Upper lobe of right lung (tissue), 1 donor: ENCODE results near the gene WWC1. TPM values are rescaled to one million over a fixed set of nuclear protein-coding genes. Genes with fewer than 3 reads are reported as not detected.

Experiments used
- ATAC-seq: fragments of 200-7000 bp; cut with Tn5 transposase; one replicate; pipeline ENCODE4 v1.9.1; 2020; ENCODE audit warnings: mild to moderate bottlenecking, moderate library complexity
- DNase-seq: peaks from one replicate; pipeline ENCODE4 v3.0.0-alpha.2; 2020
- H3K27ac ChIP-seq: fragments of 200-600 bp; one replicate; pipeline ENCODE4 v1.8.0; 2022
- H3K27me3 ChIP-seq: fragments of 200-600 bp; one replicate; pipeline ENCODE4 v1.8.0; 2022; ENCODE audit warnings: mild to moderate bottlenecking
- H3K36me3 ChIP-seq: fragments of 200-600 bp; one replicate; pipeline ENCODE4 v1.8.0; 2022
- H3K4me1 ChIP-seq: fragments of 200-600 bp; one replicate; pipeline ENCODE4 v1.8.0; 2022
- H3K4me3 ChIP-seq: fragments of 200-600 bp; one replicate; pipeline ENCODE4 v1.8.0; 2022; ENCODE audit warnings: mild to moderate bottlenecking
- H3K9me3 ChIP-seq: fragments of 200-600 bp; one replicate; pipeline ENCODE4 v1.8.0; 2022
- intact Hi-C: fragments of 100-400 bp; cut with DNase I; formaldehyde crosslinking; loops from one replicate; pipeline ENCODE4 v1.11.0; 2022
- total RNA-seq: library from RNA; stranded (reverse); fragmentation: NEBNext Ultra II Directional; extraction: Animal tissue kit (Norgen Biotek cat#: 25700); gene quantifications from one replicate; pipeline ENCODE4 v1.2.1, GENCODE V29; 2021
- TF ChIP-seq, protein P1 (sequence below): fragments of 200-600 bp; IDR thresholded peaks from one replicate; pipeline ENCODE4 v1.8.0; 2022; ENCODE audit warnings: antibody characterized with exemption
- donor health status: DM: no; HTN: yes; CAD: no; lungs with severe emphysema.

Gene WWC1
- total RNA-seq, 1 donor from 2014 or later = 94.2 TPM

DNA sequence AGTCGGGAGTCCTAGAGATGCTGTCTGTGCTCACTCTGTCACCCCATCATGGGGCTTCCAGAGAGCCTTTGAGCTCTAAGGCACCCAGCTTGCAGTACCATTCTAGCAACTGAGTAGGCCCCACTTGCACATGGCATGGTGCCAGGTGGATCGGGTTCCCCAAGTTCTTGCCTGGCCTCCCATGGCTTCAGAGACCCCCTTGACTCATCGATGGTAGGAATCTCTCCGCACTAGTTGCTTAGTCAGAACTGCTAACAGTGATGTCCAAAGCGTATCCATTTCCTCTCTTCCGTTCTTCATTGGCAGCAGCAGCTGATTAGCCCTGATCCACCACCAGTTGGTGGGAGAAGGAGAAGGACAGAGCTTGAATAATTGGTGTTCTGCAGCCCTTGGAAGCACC is 124.5 kb downstream of the WWC1 start:
- ATAC-seq (no peak), DNase-seq (no peak)
- Histone ChIP-seq H3K4me1 (no peaks in the 10 kb centered on the region), H3K9me3 (no peaks in the 10 kb centered on the region), H3K27me3 (no peaks in the 10 kb centered on the region), H3K27ac (no peak overlapping the region), H3K36me3 (no peaks in the 10 kb centered on the region), H3K4me3 (no peak overlapping the region)
- intact Hi-C loops = no loop called here
- TF ChIP-seq, protein P1, sequence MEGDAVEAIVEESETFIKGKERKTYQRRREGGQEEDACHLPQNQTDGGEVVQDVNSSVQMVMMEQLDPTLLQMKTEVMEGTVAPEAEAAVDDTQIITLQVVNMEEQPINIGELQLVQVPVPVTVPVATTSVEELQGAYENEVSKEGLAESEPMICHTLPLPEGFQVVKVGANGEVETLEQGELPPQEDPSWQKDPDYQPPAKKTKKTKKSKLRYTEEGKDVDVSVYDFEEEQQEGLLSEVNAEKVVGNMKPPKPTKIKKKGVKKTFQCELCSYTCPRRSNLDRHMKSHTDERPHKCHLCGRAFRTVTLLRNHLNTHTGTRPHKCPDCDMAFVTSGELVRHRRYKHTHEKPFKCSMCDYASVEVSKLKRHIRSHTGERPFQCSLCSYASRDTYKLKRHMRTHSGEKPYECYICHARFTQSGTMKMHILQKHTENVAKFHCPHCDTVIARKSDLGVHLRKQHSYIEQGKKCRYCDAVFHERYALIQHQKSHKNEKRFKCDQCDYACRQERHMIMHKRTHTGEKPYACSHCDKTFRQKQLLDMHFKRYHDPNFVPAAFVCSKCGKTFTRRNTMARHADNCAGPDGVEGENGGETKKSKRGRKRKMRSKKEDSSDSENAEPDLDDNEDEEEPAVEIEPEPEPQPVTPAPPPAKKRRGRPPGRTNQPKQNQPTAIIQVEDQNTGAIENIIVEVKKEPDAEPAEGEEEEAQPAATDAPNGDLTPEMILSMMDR = no peak

DNA sequence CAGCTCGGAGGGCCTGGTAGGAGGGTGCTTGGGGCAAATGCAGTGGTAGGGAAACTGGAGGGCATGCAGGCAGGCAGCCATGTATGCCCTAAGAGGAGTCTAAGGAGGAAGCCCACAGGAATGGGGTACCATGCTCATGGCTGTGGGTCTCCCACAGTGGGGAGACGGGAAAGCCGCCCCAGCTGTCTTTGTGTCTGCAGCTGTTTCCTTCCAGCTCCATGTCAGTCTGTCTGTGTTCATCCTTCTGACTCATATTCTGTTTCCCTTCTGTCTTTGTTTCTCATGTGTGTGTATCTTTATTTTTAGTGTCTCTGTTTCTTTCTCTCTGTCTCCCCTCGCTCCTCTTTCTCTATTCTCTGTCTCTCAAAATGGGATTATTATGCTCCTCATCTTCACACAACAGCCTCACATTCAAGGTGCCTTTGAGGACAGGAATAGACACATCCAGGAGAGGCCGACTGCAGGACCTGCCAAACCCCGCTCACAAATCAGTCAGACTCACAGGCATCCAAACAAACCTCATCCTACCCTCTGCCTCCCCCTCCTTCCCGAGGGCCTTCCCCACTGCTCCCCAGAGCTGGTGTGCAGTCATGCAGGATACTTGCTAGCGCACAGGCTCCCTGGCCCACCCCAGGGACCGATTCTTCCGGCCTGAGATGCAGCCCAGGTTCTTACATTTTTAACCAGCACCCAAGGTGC is 126.4 kb downstream of the WWC1 start:
- Histone ChIP-seq H3K4me3 (no peak overlapping the region), H3K27ac (no peak overlapping the region), H3K27me3 (no peaks in the 10 kb centered on the region), H3K4me1 (no peaks in the 10 kb centered on the region), H3K36me3 (no peaks in the 10 kb centered on the region), H3K9me3 (no peaks in the 10 kb centered on the region)
- ATAC-seq (no peak), DNase-seq (no peak)
- TF ChIP-seq, protein P1 = no peak
- intact Hi-C loops = no loop called here

DNA sequence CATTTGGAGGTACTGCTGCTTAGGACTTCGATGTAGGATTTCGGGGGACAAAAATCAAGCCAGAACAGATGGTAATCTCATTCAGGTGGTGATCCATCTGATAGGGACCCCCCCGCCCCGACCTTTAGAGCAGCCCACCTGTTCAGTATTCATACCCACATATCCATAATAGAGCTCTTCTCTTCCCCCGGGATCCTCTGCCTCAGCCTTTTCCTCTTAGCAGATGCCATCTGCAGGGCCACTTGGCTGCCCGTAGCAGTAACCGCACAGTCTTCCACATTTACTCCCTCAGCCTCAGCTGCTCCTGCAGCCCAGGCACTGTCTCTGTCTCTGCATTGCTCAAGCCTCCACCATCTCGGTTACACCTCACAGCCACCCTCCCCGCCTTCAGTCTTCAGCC is 129.0 kb downstream of the WWC1 start:
- no peak for ATAC-seq
- DNase-seq = no peak
- no peaks in the 10 kb centered on the region for H3K4me1 ChIP-seq
- H3K4me3 ChIP-seq = no peak overlapping the region
- no peaks in the 10 kb centered on the region for H3K9me3 ChIP-seq
- no peak overlapping the region for H3K27ac ChIP-seq
- intact Hi-C loops = no loop called here
- H3K36me3 ChIP-seq = no peaks in the 10 kb centered on the region
- TF ChIP-seq, protein P1 = no peak
- H3K27me3 ChIP-seq = no peaks in the 10 kb centered on the region

DNA sequence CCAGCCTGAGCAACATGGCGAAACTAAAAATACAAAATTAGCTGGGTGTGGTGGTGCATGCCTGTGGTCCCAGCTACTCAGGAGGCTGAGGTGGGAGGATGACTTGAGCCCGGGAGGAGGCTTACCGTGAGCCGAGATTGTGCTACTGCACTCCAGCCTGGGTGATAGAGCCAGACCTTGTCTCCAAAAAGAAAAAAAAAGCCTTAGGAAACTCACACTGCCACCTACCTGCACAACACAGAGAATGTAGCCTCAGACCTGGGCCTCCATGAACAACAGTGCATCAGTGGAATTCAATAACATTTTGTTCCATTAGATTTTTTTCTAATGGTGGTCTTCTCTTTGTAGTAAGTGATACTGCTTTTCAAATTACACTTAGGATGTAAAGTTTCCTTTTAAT is 131.0 kb downstream of the WWC1 start:
- H3K4me3 ChIP-seq = no peak overlapping the region
- ATAC-seq = no peak
- TF ChIP-seq, protein P1 = no peak
- intact Hi-C loops = no loop called here
- no peak overlapping the region for H3K27ac ChIP-seq
- H3K4me1 ChIP-seq = no peaks in the 10 kb centered on the region
- H3K27me3 ChIP-seq = no peaks in the 10 kb centered on the region
- H3K36me3 ChIP-seq = no peaks in the 10 kb centered on the region
- no peaks in the 10 kb centered on the region for H3K9me3 ChIP-seq
- DNase-seq = no peak

DNA sequence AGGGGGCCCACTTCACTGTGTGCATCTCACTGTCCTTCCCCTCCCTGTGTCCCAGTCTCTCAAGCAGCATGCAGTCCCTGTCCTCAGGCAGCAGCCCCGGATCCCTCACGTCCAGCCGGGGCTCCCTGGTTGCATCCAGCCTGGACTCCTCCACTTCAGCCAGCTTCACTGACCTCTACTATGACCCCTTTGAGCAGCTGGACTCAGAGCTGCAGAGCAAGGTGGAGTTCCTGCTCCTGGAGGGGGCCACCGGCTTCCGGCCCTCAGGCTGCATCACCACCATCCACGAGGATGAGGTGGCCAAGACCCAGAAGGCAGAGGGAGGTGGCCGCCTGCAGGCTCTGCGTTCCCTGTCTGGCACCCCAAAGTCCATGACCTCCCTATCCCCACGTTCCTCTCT is 132.0 kb downstream of the WWC1 start:
- DNase-seq (no peak), ATAC-seq (no peak)
- Histone ChIP-seq H3K9me3 (no peaks in the 10 kb centered on the region), H3K36me3 (no peaks in the 10 kb centered on the region), H3K4me3 (no peak overlapping the region), H3K27ac (no peak overlapping the region), H3K4me1 (no peaks in the 10 kb centered on the region), H3K27me3 (no peaks in the 10 kb centered on the region)
- TF ChIP-seq, protein P1 = no peak
- intact Hi-C loops = no loop called here

DNA sequence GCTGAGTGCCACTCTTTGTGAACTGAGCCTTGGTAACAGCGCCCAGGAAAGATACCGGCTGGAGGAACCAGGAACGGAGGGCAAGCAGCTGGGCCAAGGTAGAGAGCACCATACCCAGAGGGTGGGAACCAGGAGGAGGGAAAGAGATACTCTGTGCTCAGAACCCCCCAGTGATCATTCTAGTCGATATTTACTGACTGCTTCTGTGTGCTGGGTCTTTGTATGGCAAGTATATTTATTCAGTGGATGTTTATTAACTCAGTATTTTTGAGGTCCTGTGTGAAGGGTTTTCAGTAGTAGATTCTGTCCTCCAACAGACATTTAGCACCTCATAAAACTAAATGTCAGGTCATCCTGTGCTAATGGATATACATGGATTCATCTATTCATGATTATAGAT is 132.5 kb downstream of the WWC1 start:
- no peak overlapping the region for H3K4me3 ChIP-seq
- H3K9me3 ChIP-seq = no peaks in the 10 kb centered on the region
- H3K36me3 ChIP-seq = no peaks in the 10 kb centered on the region
- DNase-seq (no peak), ATAC-seq (no peak)
- no peaks in the 10 kb centered on the region for H3K27me3 ChIP-seq
- intact Hi-C loops = no loop called here
- TF ChIP-seq, protein P1 = no peak
- H3K4me1 ChIP-seq = no peaks in the 10 kb centered on the region
- H3K27ac ChIP-seq = no peak overlapping the region
